Urothelium cell line (cell line): ENCODE measurements around the gene BSND.
A peak's percentile ranks its signal among the peaks of the same experiment; 100 is the strongest.
"Not testable (repeated sequence)": the region's sequence is repeated elsewhere in the genome, so short reads cannot be mapped to it uniquely, and the experiment has no call there.

ENCODE experiments used
- DNase-seq: peaks from one replicate; pipeline ENCODE4 v3.0.0; 2011; ENCODE audit warnings: low spot score, mixed read lengths
- FAIRE-seq: peaks from 2 replicates; lab custom pipeline; 2011; peaks lifted over from hg19 to GRCh38; lab: Jason Lieb, UNC

Gene BSND

GRCh38 chr1:54998677-54999076, at the start of gene BSND:
BSND (plus strand) TSS chr1:54998933; CDS start chr1:54999187, 254 bp downstream.
- DNase-seq, result no peak
- FAIRE-seq, result no peak

- FAIRE-seq, result no peak
- DNase-seq, result no peak
Measured at GRCh38 chr1:54949053-54949452, 49.7 kb upstream of the BSND start.

DNA sequence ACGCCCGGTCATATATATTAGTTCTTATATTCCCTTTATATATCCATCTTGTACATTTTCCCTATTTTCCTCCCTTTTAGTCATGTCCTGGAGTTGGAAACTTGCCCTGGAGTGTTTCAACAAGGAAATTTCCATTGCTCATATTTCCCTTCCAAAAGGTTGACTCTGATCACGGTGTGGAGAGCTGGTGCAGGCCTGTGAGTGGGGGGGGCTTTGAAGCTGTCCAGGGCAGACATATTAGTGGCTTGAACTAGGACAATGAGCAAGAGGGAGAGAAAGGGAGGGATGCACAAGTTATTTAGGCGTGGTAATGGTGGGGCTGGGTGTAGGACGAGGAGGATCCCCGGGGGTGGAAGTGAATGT, 48.7 kb upstream of the BSND start:
- no peak for FAIRE-seq
- no peak for DNase-seq

DNA sequence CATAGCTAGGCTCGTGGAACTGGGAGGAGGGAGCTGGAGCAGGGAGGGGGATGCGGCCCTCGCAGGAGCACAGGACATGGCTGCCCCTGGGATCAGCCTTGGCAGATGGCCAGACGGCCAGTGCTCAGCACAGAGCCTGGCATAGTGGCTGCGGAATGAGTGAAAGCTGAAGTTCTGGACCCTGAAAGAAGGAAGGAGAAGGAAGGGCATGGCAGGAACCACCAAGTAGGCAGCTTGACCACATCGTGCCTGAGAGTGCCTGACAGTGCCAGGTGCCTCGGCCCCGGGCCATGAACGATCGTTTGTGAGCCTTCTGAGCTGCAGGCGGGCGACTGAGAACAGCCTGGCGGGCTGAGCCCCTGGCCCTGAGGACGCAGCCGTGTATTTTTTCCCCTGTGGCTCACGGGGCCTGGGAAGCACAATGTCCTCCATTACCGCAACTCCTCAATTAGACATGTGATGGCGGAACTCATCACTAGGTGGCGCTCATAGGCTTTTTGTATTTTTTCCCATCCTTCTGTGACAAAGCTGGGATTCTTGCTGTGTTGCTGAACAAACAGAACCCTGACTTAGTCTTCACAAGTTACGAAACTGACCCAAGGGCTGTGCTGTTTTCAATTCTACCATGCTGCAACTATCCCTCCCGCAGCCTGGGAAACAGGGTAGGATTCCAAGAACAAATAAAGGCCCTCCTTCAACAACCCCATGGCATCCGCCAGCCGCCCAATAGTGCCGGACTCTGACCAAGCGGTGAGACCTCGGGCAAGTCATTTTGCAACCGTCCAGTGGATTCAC, 48.2 kb upstream of the BSND start:
- peak; percentile 67 for FAIRE-seq
- peak; percentile 78 for DNase-seq

- DNase-seq (no peak), FAIRE-seq (no peak)
Measured at GRCh38 chr1:54951810-54952226, 46.9 kb upstream of the BSND start.

- DNase-seq (no peak), FAIRE-seq (no peak)
Measured at GRCh38 chr1:54952950-54953718, 45.6 kb upstream of the BSND start.

DNA sequence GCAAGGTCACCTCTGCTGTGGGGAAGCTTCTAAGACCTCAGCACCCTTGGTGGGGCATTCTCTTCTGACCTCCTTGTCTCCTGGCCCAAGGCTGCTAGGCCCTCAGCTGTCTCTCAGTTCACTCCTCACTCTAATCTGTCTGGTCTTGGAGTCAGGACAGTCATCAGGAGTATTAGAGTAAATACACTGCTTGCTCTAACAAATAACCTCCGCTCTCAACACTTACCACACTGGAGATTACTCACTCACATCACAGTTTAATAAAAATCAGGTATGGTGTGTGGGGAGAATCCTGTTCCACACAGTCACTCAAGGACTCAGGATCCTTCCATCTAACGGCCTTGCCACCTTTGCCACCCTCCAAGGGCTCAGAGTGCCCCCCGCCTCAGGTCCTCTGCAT, 44.9 kb upstream of the BSND start:
- no peak for DNase-seq
- FAIRE-seq, result no peak

DNA sequence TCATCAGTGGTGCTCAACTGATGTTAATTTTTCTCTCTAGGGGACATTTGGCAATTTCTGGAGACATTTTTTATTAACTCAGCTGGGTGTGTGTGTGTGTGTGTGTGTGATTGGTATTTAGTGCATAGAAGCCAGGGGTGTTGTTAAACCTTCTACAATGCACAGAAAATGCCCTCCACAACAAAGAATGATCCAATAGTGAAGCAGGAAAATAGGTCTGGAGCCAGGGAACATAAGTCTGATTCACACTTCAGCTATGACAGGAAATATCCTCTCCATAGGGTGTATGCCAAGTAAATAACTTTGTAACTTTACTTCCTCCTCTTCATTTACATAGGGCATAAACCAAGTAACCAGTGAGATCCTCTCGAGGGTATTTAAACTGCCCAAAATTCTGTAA, 43.4 kb upstream of the BSND start:
- no peak for FAIRE-seq
- no peak for DNase-seq

- no peak for FAIRE-seq
- DNase-seq, result no peak
Measured at GRCh38 chr1:54956726-54957125, 42.0 kb upstream of the BSND start.

GRCh38 chr1:54959241-54959640, 39.5 kb upstream of the BSND start:
- FAIRE-seq (no peak), DNase-seq (no peak)

DNA sequence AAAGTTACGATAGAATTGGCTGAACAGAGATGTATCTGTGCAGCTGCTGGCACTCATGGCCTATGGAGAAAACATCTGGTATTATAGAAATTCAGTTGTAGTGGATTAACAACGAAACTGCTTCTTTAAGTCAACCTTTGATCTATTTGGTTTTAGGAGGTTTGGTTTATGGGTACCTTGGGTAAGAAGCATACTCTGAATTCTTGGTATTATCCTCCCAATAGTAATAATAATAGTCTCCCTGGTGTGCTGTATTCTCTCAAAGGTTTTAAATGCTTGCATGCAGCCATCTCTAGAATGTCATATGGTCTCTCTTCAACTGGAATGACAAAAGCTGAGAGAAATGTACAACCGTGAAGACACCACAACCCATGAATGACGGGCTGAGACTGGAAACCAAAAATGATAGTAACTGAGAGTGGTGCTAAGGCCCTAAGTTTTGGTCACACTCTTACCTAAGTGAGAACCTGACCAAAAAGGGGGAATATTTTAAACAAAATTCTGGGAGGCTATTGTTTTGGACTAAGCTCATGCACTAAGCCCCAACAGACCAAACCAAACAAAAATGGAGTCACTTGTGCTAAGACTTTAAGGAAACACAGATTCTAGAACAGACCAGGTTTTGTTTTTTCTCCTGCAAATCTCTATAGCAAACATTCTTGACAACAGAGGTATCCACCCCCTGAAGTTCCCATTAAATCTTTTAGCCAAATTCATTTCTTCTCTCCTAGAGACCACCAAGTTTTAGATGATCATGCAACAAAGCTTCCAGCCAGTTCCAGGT, 35.9 kb upstream of the BSND start:
- FAIRE-seq, result no peak
- no peak for DNase-seq

DNA sequence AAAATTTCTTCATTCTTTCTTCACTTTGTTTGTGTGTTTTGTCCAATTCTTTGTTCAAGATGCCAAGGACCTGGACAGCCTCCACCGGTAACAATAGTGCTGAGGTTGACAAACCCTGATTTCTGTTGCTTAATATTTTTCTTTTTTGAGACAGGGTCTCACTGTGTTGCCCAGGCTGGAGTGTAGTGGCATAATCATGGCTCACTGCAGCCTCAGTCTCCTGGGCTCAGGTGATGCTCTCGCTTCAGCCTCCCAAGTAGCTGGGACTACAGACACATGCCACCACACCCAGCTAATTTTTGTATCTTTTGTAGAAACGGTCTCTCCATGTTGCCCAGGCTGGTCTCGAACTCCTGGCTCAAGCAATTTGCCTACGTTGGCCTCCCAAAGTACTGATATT, 34.9 kb upstream of the BSND start:
- DNase-seq, FAIRE-seq: not testable (repeated sequence)

- DNase-seq (no peak), FAIRE-seq (no peak)
Measured at GRCh38 chr1:54965624-54966340, 33.0 kb upstream of the BSND start.

GRCh38 chr1:54967372-54967771, 31.4 kb upstream of the BSND start:
- FAIRE-seq (no peak), DNase-seq (no peak)

- FAIRE-seq, result no peak
- no peak for DNase-seq
Measured at GRCh38 chr1:54968551-54968950, 30.2 kb upstream of the BSND start.

DNA sequence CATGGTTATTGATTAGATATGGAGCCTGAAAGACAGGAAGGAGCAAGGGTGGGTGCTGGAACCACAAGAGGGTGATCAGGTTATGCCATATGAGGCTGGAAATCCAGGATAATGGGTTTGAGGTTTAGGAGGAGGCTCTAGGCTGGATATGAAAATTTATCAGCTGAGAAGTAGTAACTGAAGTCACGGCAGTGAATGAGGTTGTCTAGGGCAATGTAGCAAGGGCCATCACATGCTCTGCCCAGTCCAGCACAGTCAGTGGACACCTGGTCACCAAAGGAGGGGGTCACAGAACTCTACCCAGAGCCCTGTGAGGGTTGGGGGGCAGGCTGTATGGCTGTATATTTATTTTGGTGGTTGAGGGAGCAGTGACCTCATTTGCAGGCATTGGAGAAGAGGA, 28.9 kb upstream of the BSND start:
- DNase-seq (no peak), FAIRE-seq (no peak)

DNA sequence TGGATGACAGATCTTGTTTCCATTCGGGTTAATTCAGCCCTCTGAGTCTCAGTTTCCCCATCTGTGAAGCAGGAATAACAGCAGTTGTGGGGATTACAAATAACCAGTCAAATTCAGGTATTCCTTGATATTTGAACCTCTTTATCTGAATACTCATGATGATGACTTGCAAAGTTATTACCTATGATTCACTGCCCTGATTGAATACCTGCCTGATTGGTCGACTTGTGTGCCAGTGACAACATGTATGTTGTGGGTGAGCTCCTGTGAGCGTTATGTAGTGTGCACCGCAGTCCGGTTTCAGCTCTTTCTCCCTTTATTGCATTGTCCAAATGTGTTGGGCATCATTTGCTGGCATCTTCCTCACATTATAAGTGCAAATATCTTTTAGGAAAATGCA, 27.8 kb upstream of the BSND start:
- FAIRE-seq, result no peak

DNA sequence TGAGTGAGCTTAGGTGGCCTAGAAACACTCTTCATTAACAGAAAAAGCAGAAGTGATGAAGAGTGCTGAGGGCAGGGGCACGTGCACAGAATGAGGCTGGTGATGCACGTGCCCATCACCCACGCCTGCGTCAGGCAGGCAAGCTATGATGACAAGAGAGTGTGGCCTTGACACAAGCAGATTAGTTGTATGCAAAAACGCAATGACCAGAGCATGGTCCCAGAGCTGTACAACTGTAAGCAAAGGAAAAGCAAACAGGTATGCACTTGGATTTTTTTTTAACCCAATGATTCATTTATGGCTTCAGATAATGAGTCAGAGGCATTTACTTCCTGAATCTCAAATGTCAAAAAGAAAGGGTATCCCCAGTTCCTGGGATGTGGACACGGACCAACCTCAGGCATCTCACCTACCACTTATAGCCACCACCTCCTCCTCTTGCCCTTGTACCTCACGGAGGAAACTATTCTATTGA, 27.4 kb upstream of the BSND start:
- FAIRE-seq (peak; percentile 86), DNase-seq (peak; percentile 71)

More for the DNA sequence above, 27.8 kb upstream of the BSND start:
- DNase-seq, result no peak

DNA sequence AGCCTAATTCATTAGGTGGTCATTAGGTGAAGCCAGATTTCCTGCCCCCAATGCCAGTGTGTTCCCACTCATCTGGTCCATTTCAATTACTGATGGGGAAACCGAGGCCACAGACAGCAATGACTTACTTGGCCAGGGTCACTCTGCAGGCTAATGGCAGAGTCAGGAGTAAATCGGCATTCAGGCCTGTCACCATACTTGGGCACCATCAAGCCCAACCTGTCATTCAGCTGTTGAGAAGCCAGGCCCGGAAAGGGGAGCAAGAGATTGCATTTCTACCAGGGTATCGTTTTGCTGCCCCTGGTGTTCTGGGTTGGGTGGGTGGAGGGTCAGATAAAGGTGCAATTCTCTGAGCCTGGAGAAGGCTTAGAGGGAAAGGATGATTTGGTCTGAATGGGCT, 26.3 kb upstream of the BSND start:
- DNase-seq, result no peak
- no peak for FAIRE-seq

DNA sequence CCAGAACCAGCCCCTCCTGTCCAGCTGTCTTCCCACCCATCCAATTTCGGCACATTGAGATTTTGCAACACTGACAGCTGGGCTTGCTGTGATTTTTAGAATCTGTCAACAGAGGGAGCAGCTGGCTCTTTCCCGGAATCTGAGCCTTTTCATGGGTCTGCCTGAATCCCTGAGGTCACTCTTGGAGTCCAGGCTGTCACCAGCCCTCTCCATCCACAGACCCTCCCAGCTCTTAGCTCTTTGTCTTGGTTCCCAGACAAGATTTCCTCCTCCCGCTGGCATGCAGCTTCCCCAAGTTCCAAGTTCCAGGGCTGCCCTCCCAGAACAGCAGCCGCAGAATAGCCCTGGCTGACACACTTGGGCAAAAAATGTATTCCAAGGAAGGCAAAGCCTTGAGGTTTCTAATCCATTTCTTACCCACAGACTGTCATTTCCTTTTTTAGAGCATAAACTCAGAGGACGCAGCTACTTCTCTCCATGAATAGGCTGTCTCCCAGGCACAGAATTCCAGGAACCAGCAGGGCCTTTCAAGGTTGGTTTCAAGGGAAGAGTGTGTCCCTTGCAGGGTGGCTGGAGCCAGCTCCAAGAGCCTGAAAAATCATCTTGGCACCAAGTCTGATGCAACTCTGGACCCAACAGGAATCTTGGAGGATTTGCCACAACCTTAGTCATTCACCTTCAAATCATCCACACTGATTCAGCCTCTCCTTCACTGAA, 25.4 kb upstream of the BSND start:
- FAIRE-seq (no peak), DNase-seq (peak; percentile 57)
